IMR-90 (cell line): ENCODE measurements around the gene MAP7D1. TPM values are rescaled to one million over a fixed set of nuclear protein-coding genes. Genes with fewer than 3 reads are reported as not detected.

ENCODE experiments used
- ATAC-seq: fragments of 200-7000 bp; cut with Tn5 transposase; 2 replicates; pipeline ENCODE4 v1.9.1; 2020; ENCODE audit warnings: low read depth, mild to moderate bottlenecking, moderate library complexity
- BruUV-seq: library from RNA; stranded (reverse); fragments of 400-500 nt; replicated peaks from 2 replicates; lab custom pipeline; 2021; lab: Mats Ljungman, UMichigan
- CTCF ChIA-PET: fragments of 300-600 bp; formaldehyde crosslinking; extraction: SDS; loops from one replicate; lab custom pipeline; 2021; ENCODE audit warnings: antibody characterized with exemption; lab: Yijun Ruan, JAX
- POLR2A ChIA-PET: fragments of 300-600 bp; sonication (Branson Sonifier 250); formaldehyde crosslinking; loops from one replicate; lab custom pipeline; 2022; ENCODE audit warnings: antibody characterized with exemption; ENCODE audit not compliant: unreplicated experiment; lab: Charles Lee
- DNase-seq: peaks from one replicate; pipeline ENCODE4 v3.0.0; 2013
- H2AFZ ChIP-seq: replicated peaks from 2 replicates; pipeline ENCODE3; 2013; ENCODE audit warnings: low read length, mild to moderate bottlenecking; ENCODE audit not compliant: poor library complexity
- H2AK5ac ChIP-seq: 2 replicates; pipeline ENCODE4 v1.6.1; 2013; ENCODE audit warnings: low read depth, low read length, inconsistent platforms
- H2AK9ac ChIP-seq: replicated peaks from 2 replicates; pipeline ENCODE3; 2013; ENCODE audit warnings: mild to moderate bottlenecking, low read depth, low read length, moderate library complexity; ENCODE audit not compliant: poor library complexity
- H2BK120ac ChIP-seq: 2 replicates; pipeline ENCODE4 v1.6.1; 2013; ENCODE audit warnings: low read depth, low read length, inconsistent platforms
- H2BK15ac ChIP-seq: 3 replicates; pipeline ENCODE4 v1.6.1; 2013; ENCODE audit warnings: low read depth, low read length, inconsistent platforms
- H2BK20ac ChIP-seq: 2 replicates; pipeline ENCODE4 v1.6.1; 2013; ENCODE audit warnings: low read depth, mild to moderate bottlenecking, inconsistent platforms, low read length, moderate library complexity
- H2BK5ac ChIP-seq: 2 replicates; pipeline ENCODE4 v1.6.1; 2013; ENCODE audit warnings: mild to moderate bottlenecking, low read depth, low read length, inconsistent platforms; ENCODE audit not compliant: poor library complexity, severe bottlenecking
- H3K14ac ChIP-seq: replicated peaks from 2 replicates; pipeline ENCODE4 v1.6.1; 2013; ENCODE audit warnings: low read depth, low read length, inconsistent platforms
- H3K18ac ChIP-seq: 2 replicates; pipeline ENCODE4 v1.6.1; 2013; ENCODE audit warnings: low read depth, low read length, control low read depth
- H3K23ac ChIP-seq: 2 replicates; pipeline ENCODE4 v1.6.1; 2013; ENCODE audit warnings: low read depth, low read length, inconsistent platforms
- H3K27ac ChIP-seq: 2 replicates; pipeline ENCODE4 v1.5.1; 2013; ENCODE audit warnings: mild to moderate bottlenecking, control low read depth, low read length; ENCODE audit not compliant: insufficient read depth
- H3K27me3 ChIP-seq: 2 replicates; pipeline ENCODE4 v1.6.1; 2013; ENCODE audit warnings: low read length; ENCODE audit not compliant: control insufficient read depth, insufficient read depth
- H3K36me3 ChIP-seq: 2 replicates; pipeline ENCODE4 v1.6.1; 2013; ENCODE audit warnings: low read length, mixed read lengths; ENCODE audit not compliant: control insufficient read depth, insufficient read depth
- H3K4ac ChIP-seq: 2 replicates; pipeline ENCODE4 v1.6.1; 2013; ENCODE audit warnings: low read depth, low read length, inconsistent platforms
- H3K4me1 ChIP-seq: 2 replicates; pipeline ENCODE4 v1.6.1; 2013; ENCODE audit warnings: low read length, mixed read lengths; ENCODE audit not compliant: control insufficient read depth, insufficient read depth
- H3K4me2 ChIP-seq: 2 replicates; pipeline ENCODE4 v1.6.1; 2013; ENCODE audit warnings: low read depth, mild to moderate bottlenecking, control low read depth, low read length, moderate library complexity
- H3K4me3 ChIP-seq: 2 replicates; pipeline ENCODE4 v1.5.1; 2013; ENCODE audit warnings: low read depth, mild to moderate bottlenecking, control low read depth, low read length, moderate library complexity; ENCODE audit not compliant: insufficient read depth
- H3K56ac ChIP-seq: 2 replicates; pipeline ENCODE4 v1.6.1; 2013; ENCODE audit warnings: low read length, inconsistent platforms; ENCODE audit not compliant: insufficient read depth; ENCODE audit errors: extremely low read depth
- H3K79me1 ChIP-seq, 2 experiments: 2 replicates each; pipeline ENCODE4 v1.6.1; 2013; ENCODE audit warnings: low read length in 2 of 2, inconsistent platforms in 1 of 2, low read depth in 1 of 2
- H3K9ac ChIP-seq: 2 replicates; pipeline ENCODE4 v1.6.1; 2013; ENCODE audit warnings: low read depth, low read length, control low read depth
- H3K9me1 ChIP-seq: 2 replicates; pipeline ENCODE4 v1.6.1; 2013; ENCODE audit warnings: low read length, inconsistent platforms; ENCODE audit not compliant: insufficient read depth
- H3K9me3 ChIP-seq: 2 replicates; pipeline ENCODE4 v1.6.1; 2013; ENCODE audit warnings: low read length; ENCODE audit not compliant: control insufficient read depth, insufficient read depth
- H4K20me1 ChIP-seq: 2 replicates; pipeline ENCODE4 v1.6.1; 2013; ENCODE audit warnings: low read length, inconsistent platforms; ENCODE audit not compliant: insufficient read depth
- H4K5ac ChIP-seq: 2 replicates; pipeline ENCODE4 v1.6.1; 2013; ENCODE audit warnings: mild to moderate bottlenecking, low read depth, low read length, control low read depth
- H4K8ac ChIP-seq, 2 experiments: 2 replicates each; pipeline ENCODE4 v1.6.1; 2013; ENCODE audit warnings: low read depth in 2 of 2, low read length in 2 of 2, control low read depth in 1 of 2, inconsistent platforms in 1 of 2
- H4K91ac ChIP-seq: 2 replicates; pipeline ENCODE4 v1.6.1; 2013; ENCODE audit warnings: low read depth, low read length, inconsistent platforms; ENCODE audit not compliant: insufficient read depth
- FOS ChIP-seq: fragments of 150-350 bp; IDR thresholded peaks from 2 replicates; pipeline ENCODE4 v1.6.1; 2016; ENCODE audit warnings: low read depth, low read length
- MAZ ChIP-seq: IDR thresholded peaks from 2 replicates; pipeline ENCODE4 v1.6.1; 2012; ENCODE audit warnings: low read depth, mild to moderate bottlenecking, low read length, improper control_type of control experiment, moderate library complexity, borderline replicate concordance
- NFE2L2 ChIP-seq: fragments of 150-350 bp; IDR thresholded peaks from 2 replicates; pipeline ENCODE4 v1.6.1; 2016; ENCODE audit warnings: low read depth, mild to moderate bottlenecking, low read length
- POLR2A ChIP-seq: IDR thresholded peaks from 2 replicates; pipeline ENCODE4 v1.6.1; 2012; ENCODE audit warnings: mild to moderate bottlenecking, low read depth, low read length
- SMC3 ChIP-seq: fragments of 150-350 bp; IDR thresholded peaks from 2 replicates; pipeline ENCODE4 v1.6.1; 2016; ENCODE audit warnings: low read depth, mild to moderate bottlenecking, antibody characterized with exemption, low read length, moderate library complexity
- WGBS, 2 experiments: methylation state at CpG; one replicate each; pipeline versions ENCODE4 v1.1.5 to v1.1.7; 2013; ENCODE audit warnings: missing lambda C conversion rate in 2 of 2; ENCODE audit not compliant: insufficient read length in 1 of 2; ENCODE audit errors: extremely low coverage in 2 of 2; 5-methylcytosine and 5-hydroxymethylcytosine counted together
- dilution Hi-C: fragments of 300-500 bp; cut with HindIII; formaldehyde crosslinking; loops from one replicate; pipeline ENCODE4 v1.14.3; 2018; ENCODE audit warnings: low sequenced_read_pairs; ENCODE audit not compliant: unreplicated experiment
- in situ Hi-C: fragments of 300-500 bp; cut with MboI; formaldehyde crosslinking; loops from 3 replicates; pipeline ENCODE4 v1.14.3; 2019; ENCODE audit warnings: low sequenced_read_pairs, inconsistent platforms, mixed read lengths
- intact Hi-C: fragments of 100-400 bp; cut with micrococcal nuclease; formaldehyde crosslinking; loops from 2 replicates; pipeline ENCODE4 v1.10.0; 2022
- polyA plus RNA-seq, 3 experiments: library from polyadenylated mRNA; depleted of rRNA; stranded (reverse); fragments of >200 nt; gene quantifications; 2 replicates each; pipeline ENCODE4 v1.2.3, GENCODE V29; 2012; ENCODE audit warnings: low replicate concordance in 1 of 3
- total RNA-seq: library from RNA; depleted of rRNA; stranded (reverse); fragments of >200 nt; gene quantifications from 2 replicates; pipeline ENCODE4 v1.2.3, GENCODE V29; 2012
- TF ChIP-seq, protein P1 (sequence below): conservative IDR thresholded peaks from 2 replicates; pipeline ENCODE4 v1.5.1; 2012; ENCODE audit warnings: mild to moderate bottlenecking, low read depth, low read length, improper control_type of control experiment

The MAP7D1 gene
- total and polyA plus RNA-seq, 2 of the 4 experiments (the other 2 are of a cell fraction): 32.3 to 81.9 TPM

DNA sequence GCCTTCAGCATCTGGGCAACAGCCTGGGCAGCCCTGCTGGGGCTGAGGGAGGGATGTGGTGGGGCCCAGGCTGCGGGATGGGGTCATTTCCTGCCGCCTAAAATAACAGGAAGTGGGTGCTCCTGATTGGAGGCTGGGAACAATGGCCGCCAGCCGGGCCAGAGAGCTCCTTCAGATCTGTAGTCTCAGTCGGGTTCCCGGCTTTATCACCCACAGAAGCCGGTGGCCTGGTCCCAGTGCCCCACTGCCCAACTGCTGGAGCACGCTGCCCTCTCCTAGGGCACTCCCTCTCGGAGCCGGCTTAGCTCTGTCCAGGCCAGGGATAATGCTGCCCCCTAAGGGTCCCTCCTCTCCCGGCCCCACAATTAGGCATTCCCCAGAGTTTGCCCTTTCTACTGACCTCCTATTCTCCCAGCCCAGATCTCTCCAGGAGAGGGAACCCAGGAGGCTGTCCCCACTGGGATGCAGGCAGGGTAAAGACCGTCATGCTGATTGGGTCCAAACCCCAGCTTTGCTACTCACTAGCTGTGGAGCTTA, 5.1 kb downstream of the MAP7D1 start:
- H3K27me3 ChIP-seq: no peaks in the 10 kb centered on the region
- H3K56ac ChIP-seq: peak overlapping the region; percentile 83
- peak overlapping the region; percentile 74; the same call in 1 of the 2 replicates for H3K14ac ChIP-seq
- in situ Hi-C loops: no loop called here
- H2BK120ac ChIP-seq: peak overlapping the region; percentile 16; the same call in 1 of the 2 replicates
- H2BK15ac ChIP-seq: 0 out of 3 replicates have a peak overlapping the region, but pooled peaks have one; percentile 5
- intact Hi-C loops: no loop called here
- H3K9me1 ChIP-seq: peaks cover 17% of the 10 kb centered on the region
- peaks cover 95% of the 10 kb centered on the region for H4K20me1 ChIP-seq
- peak overlapping the region; percentile 86 for H2AFZ ChIP-seq
- H3K27ac ChIP-seq: peak overlapping the region; percentile 89
- ChIA-PET POLR2A (interaction anchor here (1.0 kb wide), 1 partner anchor 11 kb away, joined by 3 read pairs; the partner anchor contains the start of gene TRAPPC3), CTCF (interaction anchor here (0.6 to 1.9 kb wide), 6 partner anchors 11 to 253 kb away, joined by 4 to 9 read pairs (median 4); partner anchors contain the start of genes THRAP3 and TRAPPC3)
- peaks cover 22% of the 10 kb centered on the region for H3K4me1 ChIP-seq
- H3K9ac ChIP-seq: peak overlapping the region; percentile 79
- peak overlapping the region; percentile 73 for H3K4ac ChIP-seq
- peak overlapping the region; percentile 52 for H2AK5ac ChIP-seq
- peaks cover 15% of the 10 kb centered on the region for H3K36me3 ChIP-seq
- no peak overlapping the region; the same call in 1 of the 2 replicates for H3K18ac ChIP-seq
- H4K8ac ChIP-seq: peak overlapping the region; percentile 67 to 87
- no peak overlapping the region; the same call in 1 of the 2 replicates for H2BK20ac ChIP-seq
- peaks cover 0 to 48% of the 10 kb centered on the region in 2 experiments; a peak in 2 of 4 replicates for H3K79me1 ChIP-seq
- peak overlapping the region; percentile 81 for H3K4me2 ChIP-seq
- H2AK9ac ChIP-seq: peak overlapping the region; percentile 93
- peak overlapping the region; percentile 83 for H3K23ac ChIP-seq
- peak overlapping the region; percentile 75 for H4K91ac ChIP-seq
- no peaks in the 10 kb centered on the region for H3K9me3 ChIP-seq
- DNase-seq: peak; percentile 71
- peak; percentile 40 for ATAC-seq
- peak overlapping the region; percentile 62 for H2BK5ac ChIP-seq
- 0% methylated on average over 6 of the region's 12 CpGs; no CpG with 5 or more reads in 1 of the 2 experiments for WGBS, 2 experiments
- H4K5ac ChIP-seq: peak overlapping the region; percentile 78; the same call in 1 of the 2 replicates
- BruUV-seq: no TSS peak
- dilution Hi-C loops: no loop called here
- H3K4me3 ChIP-seq: peak overlapping the region; percentile 32
- TF ChIP-seq FOS: no peak
- peak; percentile 71; the same call in 1 of the 2 replicates for TF ChIP-seq POLR2A
- TF ChIP-seq MAZ: peak; percentile 70; the same call in 1 of the 2 replicates
- TF ChIP-seq, protein P1, sequence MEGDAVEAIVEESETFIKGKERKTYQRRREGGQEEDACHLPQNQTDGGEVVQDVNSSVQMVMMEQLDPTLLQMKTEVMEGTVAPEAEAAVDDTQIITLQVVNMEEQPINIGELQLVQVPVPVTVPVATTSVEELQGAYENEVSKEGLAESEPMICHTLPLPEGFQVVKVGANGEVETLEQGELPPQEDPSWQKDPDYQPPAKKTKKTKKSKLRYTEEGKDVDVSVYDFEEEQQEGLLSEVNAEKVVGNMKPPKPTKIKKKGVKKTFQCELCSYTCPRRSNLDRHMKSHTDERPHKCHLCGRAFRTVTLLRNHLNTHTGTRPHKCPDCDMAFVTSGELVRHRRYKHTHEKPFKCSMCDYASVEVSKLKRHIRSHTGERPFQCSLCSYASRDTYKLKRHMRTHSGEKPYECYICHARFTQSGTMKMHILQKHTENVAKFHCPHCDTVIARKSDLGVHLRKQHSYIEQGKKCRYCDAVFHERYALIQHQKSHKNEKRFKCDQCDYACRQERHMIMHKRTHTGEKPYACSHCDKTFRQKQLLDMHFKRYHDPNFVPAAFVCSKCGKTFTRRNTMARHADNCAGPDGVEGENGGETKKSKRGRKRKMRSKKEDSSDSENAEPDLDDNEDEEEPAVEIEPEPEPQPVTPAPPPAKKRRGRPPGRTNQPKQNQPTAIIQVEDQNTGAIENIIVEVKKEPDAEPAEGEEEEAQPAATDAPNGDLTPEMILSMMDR: peak; percentile 46
- TF ChIP-seq NFE2L2: no peak
- TF ChIP-seq SMC3: 0 out of 2 replicates have a peak, but pooled peaks have one; percentile 10
